Activated T-helper 1 cell treated with Interleukin-2 at 50 U/mL for 16 hours (primary cell): ENCODE measurements around the gene PNPLA4.

Experiments used
- DNase-seq: peaks from one replicate; pipeline ENCODE4 v3.0.0-alpha.2; 2020; ENCODE audit warnings: low read depth

PNPLA4 gene, protein sequence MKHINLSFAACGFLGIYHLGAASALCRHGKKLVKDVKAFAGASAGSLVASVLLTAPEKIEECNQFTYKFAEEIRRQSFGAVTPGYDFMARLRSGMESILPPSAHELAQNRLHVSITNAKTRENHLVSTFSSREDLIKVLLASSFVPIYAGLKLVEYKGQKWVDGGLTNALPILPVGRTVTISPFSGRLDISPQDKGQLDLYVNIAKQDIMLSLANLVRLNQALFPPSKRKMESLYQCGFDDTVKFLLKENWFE

GRCh38 chrX:7927259-7928167, at the start of gene PNPLA4:
Gene PNPLA4, minus strand, starts transcription at chrX:7927413. Its CDS starts 1,294 bp downstream, at chrX:7926119.
- DNase-seq, result peak; percentile 76

DNA sequence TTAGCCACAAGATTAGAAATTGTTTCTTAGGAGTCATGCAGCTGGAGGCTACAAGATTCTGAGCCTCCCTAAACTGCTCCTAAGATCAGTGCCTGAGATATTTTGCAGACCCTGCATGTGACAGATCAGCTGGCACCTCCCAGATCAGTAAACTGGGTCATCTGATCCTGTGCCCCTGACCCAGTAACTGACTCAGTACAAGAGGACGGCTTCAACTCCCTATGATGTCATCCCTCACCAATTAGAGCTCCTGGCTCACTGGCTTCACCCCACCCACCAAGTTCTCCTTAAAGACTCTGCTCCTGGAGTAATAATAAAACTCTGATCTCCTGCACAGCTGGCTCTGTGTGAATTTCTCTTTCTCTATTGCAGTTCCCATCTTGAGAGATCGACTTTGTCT, 45.4 kb upstream of the PNPLA4 start:
- no peak for DNase-seq

- no peak for DNase-seq
Observed at GRCh38 chrX:7970428-7970827, 43.2 kb upstream of the PNPLA4 start.

DNA sequence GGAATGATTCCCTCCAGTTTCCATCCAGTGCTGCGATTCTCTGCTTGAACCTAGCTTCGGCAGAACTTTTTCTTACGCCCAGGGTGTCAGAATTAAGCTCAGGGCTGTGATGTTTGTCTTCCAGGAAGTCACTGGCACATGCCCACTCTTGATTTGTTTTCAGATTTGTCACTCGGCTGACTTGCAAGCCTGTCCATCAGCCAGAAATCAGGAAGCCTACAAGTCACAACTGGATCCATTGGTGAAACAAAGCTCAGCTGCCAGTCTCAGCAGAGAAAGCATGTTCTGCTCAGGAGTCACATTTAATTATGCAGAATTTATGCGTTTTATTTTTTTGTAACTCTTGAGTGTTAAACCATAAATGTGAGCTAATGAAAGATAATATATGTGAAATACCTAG, 38.2 kb upstream of the PNPLA4 start:
- no peak for DNase-seq

DNA sequence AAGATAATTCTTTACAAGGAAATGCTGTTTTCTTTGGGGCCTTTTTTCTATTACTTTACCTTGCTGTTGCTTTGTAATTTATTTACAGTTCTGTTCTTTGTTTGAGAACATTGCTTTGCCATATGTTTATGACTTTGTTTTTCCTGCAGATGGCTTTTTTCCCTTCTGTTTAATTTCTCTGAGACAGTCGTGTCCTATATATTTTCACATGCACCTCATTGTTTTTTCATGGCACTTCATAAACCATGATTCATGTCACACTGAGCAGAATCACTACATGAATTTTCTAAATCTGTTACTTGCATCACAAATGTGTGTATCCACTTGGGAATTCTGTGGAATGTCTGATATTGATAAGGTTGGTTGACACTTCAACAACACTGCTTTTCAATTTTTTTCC, 33.0 kb upstream of the PNPLA4 start:
- no peak for DNase-seq

GRCh38 chrX:7953446-7953845, 26.2 kb upstream of the PNPLA4 start:
- no peak for DNase-seq

GRCh38 chrX:7950865-7951264, 23.7 kb upstream of the PNPLA4 start:
- DNase-seq, result no peak

GRCh38 chrX:7948483-7948882, 21.3 kb upstream of the PNPLA4 start:
- no peak for DNase-seq

GRCh38 chrX:7946960-7947359, 19.7 kb upstream of the PNPLA4 start:
- no peak for DNase-seq

DNA sequence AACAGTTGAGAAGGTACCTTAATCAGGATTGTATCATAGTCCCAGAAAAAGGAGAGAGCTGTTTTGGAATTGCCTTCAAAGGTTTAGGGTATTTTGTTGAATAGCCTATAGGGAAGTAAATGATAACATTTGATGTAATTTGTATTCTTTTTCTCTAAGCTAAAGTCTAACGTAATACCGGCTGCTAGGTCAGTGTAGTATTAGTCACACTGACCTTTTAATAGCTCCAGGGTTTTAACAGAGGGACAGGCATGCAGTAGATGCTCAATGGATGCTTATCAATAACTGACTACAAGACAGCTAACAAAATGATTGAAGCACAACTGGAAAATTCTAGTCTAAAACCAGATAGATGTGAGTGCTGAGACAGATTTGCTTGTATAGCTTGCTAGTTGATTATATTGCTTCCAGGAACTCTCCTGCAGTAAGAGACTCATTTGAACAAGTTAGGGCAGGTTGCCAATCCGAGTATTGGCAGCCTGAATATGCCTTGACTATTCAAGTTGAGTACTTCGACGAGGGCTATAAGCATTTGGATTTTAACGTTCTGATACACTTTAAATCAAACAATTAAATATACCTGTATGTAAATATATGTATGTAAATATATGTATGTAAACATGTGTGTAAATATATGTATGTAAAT, 16.5 kb upstream of the PNPLA4 start:
- no peak for DNase-seq

DNA sequence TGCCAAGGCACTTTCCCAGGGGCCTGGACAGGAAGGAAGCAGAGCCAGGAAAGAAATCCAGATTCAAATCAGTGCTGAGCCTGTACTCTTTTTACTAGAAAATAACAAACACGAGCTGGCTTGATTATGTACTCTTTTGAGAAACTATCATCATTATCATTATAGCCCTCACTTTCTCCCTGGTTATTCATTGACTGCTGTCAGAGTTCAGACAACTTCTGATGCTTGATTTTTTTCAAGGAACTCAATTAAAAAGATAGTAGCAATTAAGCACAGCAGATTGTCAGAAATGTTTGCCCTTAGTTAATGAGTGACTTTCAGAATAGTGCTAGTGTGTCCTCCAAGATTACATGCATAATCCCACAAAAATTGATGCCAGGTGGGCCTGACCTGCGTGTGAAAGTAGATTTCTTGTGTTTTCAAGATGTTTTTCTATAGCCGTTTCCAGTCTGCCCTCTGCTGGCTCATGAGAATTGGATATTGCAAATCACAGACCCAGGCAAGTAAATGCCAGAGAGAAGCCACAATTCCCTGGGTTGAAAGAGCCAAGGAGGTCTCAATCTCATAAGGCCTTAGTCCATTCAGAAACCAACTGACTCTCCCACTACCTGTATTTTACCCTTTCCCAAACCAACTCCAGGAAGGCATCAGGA, 14.3 kb upstream of the PNPLA4 start:
- no peak for DNase-seq

- no peak for DNase-seq
Observed at GRCh38 chrX:7934026-7934425, 6.8 kb upstream of the PNPLA4 start.

- no peak for DNase-seq
Observed at GRCh38 chrX:7926914-7927258, 327 bp downstream of the PNPLA4 start.

DNA sequence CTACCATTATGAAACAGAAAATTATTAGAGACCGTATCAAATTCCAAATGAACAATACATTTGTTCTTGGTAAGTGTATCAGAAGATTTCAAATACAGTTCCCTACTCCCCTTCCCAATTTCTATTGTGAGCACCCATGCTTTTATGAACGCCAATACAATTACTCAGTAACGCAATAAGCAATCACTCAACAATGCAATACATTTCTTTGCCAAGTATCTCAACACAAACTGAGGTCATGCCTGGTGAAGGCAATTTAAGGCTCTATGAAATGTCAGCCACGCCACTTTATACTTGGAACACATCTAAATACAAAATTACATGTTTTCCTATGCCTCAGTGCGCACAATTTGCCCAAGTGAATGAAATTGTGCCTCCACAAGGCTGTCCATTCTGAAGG, 712 bp downstream of the PNPLA4 start:
- no peak for DNase-seq

DNA sequence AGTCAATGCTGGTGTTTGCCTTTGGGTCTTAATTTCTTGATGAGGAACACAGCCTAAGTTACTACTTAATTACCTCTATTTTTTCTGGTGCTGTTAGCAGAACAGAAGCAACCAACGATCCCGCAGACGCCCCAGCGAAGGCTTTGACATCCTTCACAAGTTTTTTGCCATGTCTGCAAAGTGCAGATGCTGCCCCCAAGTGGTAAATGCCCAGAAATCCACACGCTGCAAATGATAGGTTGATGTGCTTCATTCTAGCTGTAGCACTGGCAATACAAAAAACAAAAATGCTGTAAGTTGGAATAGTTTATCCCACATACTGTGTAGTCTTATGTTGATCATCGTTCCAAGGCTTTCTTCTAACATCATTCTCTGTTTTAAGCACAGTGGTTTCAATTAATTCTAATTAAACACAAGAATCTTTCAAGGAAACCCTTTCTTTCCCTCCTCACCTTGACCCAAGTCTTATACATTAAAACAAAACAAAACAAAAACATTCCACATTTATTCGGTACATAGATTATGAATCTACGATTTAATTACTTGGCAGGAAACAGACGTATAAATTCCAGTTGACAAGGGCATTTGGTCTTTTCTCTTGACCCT, 1.2 kb downstream of the PNPLA4 start:
- DNase-seq, result peak; percentile 33

GRCh38 chrX:7921750-7922149, 5.5 kb downstream of the PNPLA4 start:
- DNase-seq, result no peak

- DNase-seq, result no peak
Observed at GRCh38 chrX:7908821-7909220, 18.4 kb downstream of the PNPLA4 start.

- DNase-seq, result no peak
Observed at GRCh38 chrX:7904562-7904961, 22.7 kb downstream of the PNPLA4 start.

GRCh38 chrX:7891928-7892327, 35.3 kb downstream of the PNPLA4 start:
- DNase-seq, result no peak

DNA sequence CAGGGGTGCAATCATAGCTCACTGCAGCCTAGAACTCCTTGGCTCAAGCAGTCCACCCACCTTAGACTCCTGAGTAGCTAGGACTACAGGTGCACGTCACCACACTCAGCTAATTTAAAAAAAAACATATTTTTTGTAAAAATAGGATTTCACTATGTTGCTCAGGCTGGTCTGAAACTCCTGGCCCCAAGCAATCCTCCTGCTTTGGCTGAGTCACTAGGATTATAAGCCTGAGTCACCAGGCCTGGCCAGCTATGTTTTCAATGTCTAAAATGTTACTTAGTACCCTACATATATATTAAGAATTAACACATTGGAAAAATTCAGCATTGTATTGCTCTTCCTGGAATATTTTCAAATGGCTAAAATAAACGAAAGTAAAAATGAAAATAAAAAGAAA, 37.5 kb downstream of the PNPLA4 start:
- DNase-seq, result no peak

DNA sequence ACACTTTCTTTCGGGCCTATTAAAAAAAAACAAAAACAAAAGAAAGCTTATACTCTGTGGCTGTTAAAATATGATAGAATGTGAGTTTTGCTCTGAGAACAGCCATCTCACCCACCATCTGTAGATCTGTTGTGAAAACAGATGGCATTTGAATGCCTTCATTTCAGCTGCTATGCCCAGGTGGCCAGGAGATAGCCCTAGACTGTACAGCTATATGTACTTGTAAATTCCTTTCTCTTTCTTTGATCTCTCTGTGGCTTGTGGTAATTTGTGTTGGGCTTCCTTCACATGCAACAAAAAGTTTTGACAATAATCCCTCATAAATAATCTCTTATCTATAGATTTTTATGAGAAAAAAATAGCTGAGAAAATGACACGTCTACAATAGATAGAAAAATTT, 38.1 kb downstream of the PNPLA4 start:
- DNase-seq, result no peak

DNA sequence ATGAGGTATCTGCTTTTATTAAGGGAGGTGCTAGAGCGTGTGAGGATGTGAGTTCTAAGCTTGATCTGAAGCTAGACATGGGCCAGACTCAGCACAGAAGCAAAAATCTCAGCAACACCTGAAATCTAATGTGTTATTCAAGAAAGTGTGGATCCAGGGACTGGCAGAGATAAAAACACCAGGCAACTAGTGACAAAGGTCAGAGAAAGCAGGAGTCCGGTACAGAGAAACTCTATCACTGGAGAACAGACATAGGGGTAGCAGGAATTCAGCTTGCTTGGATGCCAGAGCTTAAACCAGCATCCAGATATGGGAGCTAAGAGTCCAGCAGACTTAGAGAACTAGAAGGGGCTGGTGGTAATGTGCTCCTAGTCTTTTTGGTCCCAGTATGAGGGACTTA, 50.3 kb downstream of the PNPLA4 start:
- no peak for DNase-seq
